Measurements from ENCODE around the gene ADD2.
"Not testable (repeated sequence)": the region's sequence is repeated elsewhere in the genome, so short reads cannot be mapped to it uniquely, and the experiment has no call there.

ADD2 gene

GRCh38 chr2:70767699-70768589 is at the start of gene ADD2:
Gene ADD2 (minus strand): TSS chr2:70768200. CDS start chr2:70706408, 61,792 bp downstream.
- DNase-seq (ENCODE audit: low spot score), result no peak

GRCh38 chr2:70817284-70817954 is 49.4 kb upstream of the ADD2 start:
- no peak for DNase-seq (ENCODE audit: low spot score)

- no peak for DNase-seq (ENCODE audit: low spot score)
These were observed 48.7 kb upstream of the ADD2 start for GRCh38 chr2:70816726-70817125.

GRCh38 chr2:70808983-70809958 is 41.3 kb upstream of the ADD2 start:
- no peak for DNase-seq (ENCODE audit: low spot score)

GRCh38 chr2:70807828-70808118 is 39.8 kb upstream of the ADD2 start:
- no peak for DNase-seq (ENCODE audit: low spot score)

GRCh38 chr2:70807102-70807827 is 39.3 kb upstream of the ADD2 start:
- no peak for DNase-seq (ENCODE audit: low spot score)

GRCh38 chr2:70806620-70807019 is 38.6 kb upstream of the ADD2 start:
- no peak for DNase-seq (ENCODE audit: low spot score)

GRCh38 chr2:70806013-70806412 is 38.0 kb upstream of the ADD2 start:
- DNase-seq (ENCODE audit: low spot score), result no peak

GRCh38 chr2:70801607-70802263 is 33.7 kb upstream of the ADD2 start:
- DNase-seq (ENCODE audit: low spot score), result no peak

GRCh38 chr2:70799706-70800105 is 31.7 kb upstream of the ADD2 start:
- DNase-seq (ENCODE audit: low spot score), result no peak

- not testable (repeated sequence) for DNase-seq (ENCODE audit: low spot score)
These were observed 30.0 kb upstream of the ADD2 start for GRCh38 chr2:70797996-70798395.

GRCh38 chr2:70797506-70797905 is 29.5 kb upstream of the ADD2 start:
- no peak for DNase-seq (ENCODE audit: low spot score)

GRCh38 chr2:70796262-70796661 is 28.3 kb upstream of the ADD2 start:
- DNase-seq (ENCODE audit: low spot score), result no peak

GRCh38 chr2:70795164-70795995 is 27.4 kb upstream of the ADD2 start:
- no peak for DNase-seq (ENCODE audit: low spot score)

- DNase-seq (ENCODE audit: low spot score), result no peak
These were observed 25.4 kb upstream of the ADD2 start for GRCh38 chr2:70793450-70793849.

- DNase-seq (ENCODE audit: low spot score), result no peak
These were observed 22.3 kb upstream of the ADD2 start, which contains the start of gene FIGLA for GRCh38 chr2:70790136-70790828. Gene FIGLA (minus strand): TSS chr2:70790643. CDS start chr2:70790638, 5 bp downstream.

GRCh38 chr2:70789304-70790135 is 21.5 kb upstream of the ADD2 start:
- DNase-seq (ENCODE audit: low spot score), result peak; percentile 77

GRCh38 chr2:70785137-70785911 is 17.3 kb upstream of the ADD2 start:
- no peak for DNase-seq (ENCODE audit: low spot score)
